GM12878 (cell line): ENCODE measurements around the gene KLHL22. TPM values are rescaled to one million over a fixed set of nuclear protein-coding genes. Genes with fewer than 3 reads are reported as not detected.

Experiments used
- ATF7 ChIP-seq: fragments of 450-650 bp; IDR thresholded peaks from 2 replicates; pipeline ENCODE4 v1.6.1; 2016; ENCODE audit warnings: low read depth, mild to moderate bottlenecking
- ESRRA ChIP-seq: IDR thresholded peaks from 2 replicates; pipeline ENCODE4 v1.6.1; 2012; ENCODE audit warnings: mild to moderate bottlenecking, low read length, improper control_type of control experiment
- PAX5 ChIP-seq: IDR thresholded peaks from 2 replicates; pipeline ENCODE4 v1.6.1; 2011; ENCODE audit warnings: low read depth, low read length, borderline replicate concordance
- POLR2A ChIP-seq: IDR thresholded peaks from 2 replicates; pipeline ENCODE4 v1.6.1; 2011; ENCODE audit warnings: low read depth, mild to moderate bottlenecking, low read length
- SPI1 ChIP-seq: IDR thresholded peaks from 2 replicates; pipeline ENCODE4 v1.6.1; 2011; ENCODE audit warnings: low read depth, mild to moderate bottlenecking, low read length, moderate library complexity, borderline replicate concordance; ENCODE audit not compliant: insufficient read depth
- polyA plus RNA-seq, 11 experiments: library from polyadenylated mRNA; depleted of rRNA in 4 of 11; unstranded in 6 of 11; stranded (reverse) in 5 of 11; fragments of >200 nt; fragmentation: Nextera tagmentation in 4 of 11; fragmentation: Illumina TruSeq in 1 of 11; extraction: Ambion mirVana in 4 of 11; extraction: Trizol in 1 of 11; gene quantifications; 1 replicate in 1 of 11; 2 replicates in 10 of 11; pipeline versions ENCODE4 v1.2.1 to v1.2.3, GENCODE V29; 2011 to 2016; ENCODE audit warnings: inconsistent platforms in 2 of 11, missing spikeins in 2 of 11, low read depth in 1 of 11
- total RNA-seq, 4 experiments: library from RNA; depleted of rRNA in 3 of 4; stranded (reverse); fragments of >200 nt in 3 of 4; fragmentation: Illumina TruSeq in 1 of 4; extraction: Trizol in 1 of 4; gene quantifications; 2 replicates each; pipeline versions ENCODE4 v1.2.1 to v1.2.3, GENCODE V29; 2013 to 2021
- TF ChIP-seq, protein P1 (sequence below): fragments of 450-650 bp; IDR thresholded peaks from 2 replicates; pipeline ENCODE4 v1.6.1; 2017; ENCODE audit warnings: mild to moderate bottlenecking, moderate library complexity
- TF ChIP-seq, protein P2 (sequence below): fragments of 150-350 bp; IDR thresholded peaks from 2 replicates; pipeline ENCODE4 v1.6.1; 2014; ENCODE audit warnings: mild to moderate bottlenecking, low read depth, low read length

KLHL22 gene
- total and polyA plus RNA-seq, 10 of the 15 experiments (the other 5 are each of a cell fraction or from before 2014, with no cell fraction given) = 0.06 to 22.1 (median 14.2) TPM

DNA sequence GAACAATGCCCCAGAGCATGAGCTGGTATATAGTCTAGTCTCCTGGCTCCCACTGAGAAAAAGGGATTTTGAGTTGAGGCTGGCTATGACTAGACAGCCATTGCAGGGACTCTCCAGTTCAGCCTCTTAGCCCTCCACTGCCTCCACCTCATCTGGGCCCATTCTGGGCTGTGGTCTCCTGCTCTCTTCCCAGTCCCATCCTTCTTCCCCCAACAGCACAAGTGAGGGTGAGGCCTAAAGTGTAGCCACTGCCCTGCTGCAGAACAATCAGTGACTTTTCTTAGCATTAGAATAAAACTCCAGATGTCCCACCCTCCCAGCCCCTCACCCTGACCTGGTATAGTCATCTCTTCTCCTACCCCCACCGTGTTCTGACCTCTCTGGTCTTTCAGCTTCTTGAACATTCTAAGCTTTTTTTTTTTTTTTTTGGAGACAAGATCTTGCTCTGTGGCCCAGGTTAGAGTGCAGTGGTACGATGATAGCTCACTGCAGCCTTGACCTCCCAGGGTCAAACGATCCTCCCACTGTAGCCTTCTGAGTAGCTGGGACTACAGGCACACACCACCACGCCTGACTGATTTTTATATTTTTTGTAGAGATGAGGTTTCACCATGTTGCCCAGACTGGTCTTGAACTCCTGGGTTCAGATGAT lies 16.1 kb upstream of the KLHL22 start (continued):
- TF ChIP-seq, protein P1, sequence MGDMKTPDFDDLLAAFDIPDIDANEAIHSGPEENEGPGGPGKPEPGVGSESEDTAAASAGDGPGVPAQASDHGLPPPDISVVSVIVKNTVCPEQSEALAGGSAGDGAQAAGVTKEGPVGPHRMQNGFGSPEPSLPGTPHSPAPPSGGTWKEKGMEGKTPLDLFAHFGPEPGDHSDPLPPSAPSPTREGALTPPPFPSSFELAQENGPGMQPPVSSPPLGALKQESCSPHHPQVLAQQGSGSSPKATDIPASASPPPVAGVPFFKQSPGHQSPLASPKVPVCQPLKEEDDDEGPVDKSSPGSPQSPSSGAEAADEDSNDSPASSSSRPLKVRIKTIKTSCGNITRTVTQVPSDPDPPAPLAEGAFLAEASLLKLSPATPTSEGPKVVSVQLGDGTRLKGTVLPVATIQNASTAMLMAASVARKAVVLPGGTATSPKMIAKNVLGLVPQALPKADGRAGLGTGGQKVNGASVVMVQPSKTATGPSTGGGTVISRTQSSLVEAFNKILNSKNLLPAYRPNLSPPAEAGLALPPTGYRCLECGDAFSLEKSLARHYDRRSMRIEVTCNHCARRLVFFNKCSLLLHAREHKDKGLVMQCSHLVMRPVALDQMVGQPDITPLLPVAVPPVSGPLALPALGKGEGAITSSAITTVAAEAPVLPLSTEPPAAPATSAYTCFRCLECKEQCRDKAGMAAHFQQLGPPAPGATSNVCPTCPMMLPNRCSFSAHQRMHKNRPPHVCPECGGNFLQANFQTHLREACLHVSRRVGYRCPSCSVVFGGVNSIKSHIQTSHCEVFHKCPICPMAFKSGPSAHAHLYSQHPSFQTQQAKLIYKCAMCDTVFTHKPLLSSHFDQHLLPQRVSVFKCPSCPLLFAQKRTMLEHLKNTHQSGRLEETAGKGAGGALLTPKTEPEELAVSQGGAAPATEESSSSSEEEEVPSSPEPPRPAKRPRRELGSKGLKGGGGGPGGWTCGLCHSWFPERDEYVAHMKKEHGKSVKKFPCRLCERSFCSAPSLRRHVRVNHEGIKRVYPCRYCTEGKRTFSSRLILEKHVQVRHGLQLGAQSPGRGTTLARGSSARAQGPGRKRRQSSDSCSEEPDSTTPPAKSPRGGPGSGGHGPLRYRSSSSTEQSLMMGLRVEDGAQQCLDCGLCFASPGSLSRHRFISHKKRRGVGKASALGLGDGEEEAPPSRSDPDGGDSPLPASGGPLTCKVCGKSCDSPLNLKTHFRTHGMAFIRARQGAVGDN = no peak
- TF ChIP-seq SPI1 (no peak), POLR2A (no peak), ATF7 (no peak), PAX5 (no peak), ESRRA (no peak)
- TF ChIP-seq, protein P2, sequence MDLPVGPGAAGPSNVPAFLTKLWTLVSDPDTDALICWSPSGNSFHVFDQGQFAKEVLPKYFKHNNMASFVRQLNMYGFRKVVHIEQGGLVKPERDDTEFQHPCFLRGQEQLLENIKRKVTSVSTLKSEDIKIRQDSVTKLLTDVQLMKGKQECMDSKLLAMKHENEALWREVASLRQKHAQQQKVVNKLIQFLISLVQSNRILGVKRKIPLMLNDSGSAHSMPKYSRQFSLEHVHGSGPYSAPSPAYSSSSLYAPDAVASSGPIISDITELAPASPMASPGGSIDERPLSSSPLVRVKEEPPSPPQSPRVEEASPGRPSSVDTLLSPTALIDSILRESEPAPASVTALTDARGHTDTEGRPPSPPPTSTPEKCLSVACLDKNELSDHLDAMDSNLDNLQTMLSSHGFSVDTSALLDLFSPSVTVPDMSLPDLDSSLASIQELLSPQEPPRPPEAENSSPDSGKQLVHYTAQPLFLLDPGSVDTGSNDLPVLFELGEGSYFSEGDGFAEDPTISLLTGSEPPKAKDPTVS = no peak
